ENCODE results near the gene MOSPD3.

The MOSPD3 gene

DNA sequence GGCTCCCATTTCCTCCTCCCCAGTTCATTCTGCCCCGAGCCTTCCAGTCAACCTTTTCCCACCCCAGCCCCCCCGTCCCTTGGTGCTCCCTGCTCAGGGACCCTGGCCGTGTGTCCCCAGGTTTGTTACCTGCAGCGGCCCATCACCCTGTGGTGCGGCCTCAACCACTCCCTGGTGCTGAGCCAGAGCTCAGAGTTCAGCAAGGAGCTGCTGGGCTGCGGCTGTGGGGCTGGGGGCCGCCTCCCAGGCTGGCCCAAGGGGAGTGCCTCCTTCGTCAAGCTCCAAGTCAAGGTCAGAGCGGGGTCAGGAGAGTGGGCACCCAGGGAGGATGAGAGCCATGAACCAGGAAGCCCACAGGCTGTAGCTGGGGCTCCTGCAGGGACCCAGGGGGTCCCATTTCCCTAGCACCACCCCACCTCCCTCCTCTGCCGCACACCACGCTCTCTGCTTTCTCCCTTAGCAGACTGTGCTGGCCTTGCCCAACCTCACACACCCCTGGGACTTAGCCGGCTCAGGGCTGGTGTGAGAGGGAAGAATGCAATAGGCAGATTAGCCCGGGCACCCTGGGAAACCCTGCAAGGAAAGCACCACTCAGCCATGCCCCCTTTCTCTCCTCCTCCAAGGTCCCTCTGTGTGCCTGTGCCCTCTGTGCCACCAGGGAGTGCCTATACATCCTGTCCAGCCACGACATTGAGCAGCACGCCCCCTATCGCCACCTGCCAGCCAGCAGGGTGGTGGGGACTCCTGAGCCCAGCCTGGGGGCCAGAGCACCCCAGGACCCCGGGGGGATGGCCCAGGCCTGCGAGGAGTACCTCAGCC is 12.2 kb upstream of the MOSPD3 start:
- no peak overlapping the region for H3K9ac ChIP-seq (ENCODE audit: low read length)
- no peak overlapping the region for H3K27ac ChIP-seq (ENCODE audit: low read depth, low read length)
- H3K4me1 ChIP-seq (ENCODE audit: control insufficient read depth, insufficient read depth, low read length) = peaks cover 22% of the 10 kb centered on the region
- H3K27me3 ChIP-seq (ENCODE audit: control insufficient read depth, insufficient read depth, low read length) = peaks cover 1% of the 10 kb centered on the region
- H3K36me3 ChIP-seq (ENCODE audit: control insufficient read depth, insufficient read depth, low read length) = peaks cover 13% of the 10 kb centered on the region
- H3K9me3 ChIP-seq (ENCODE audit: control insufficient read depth, insufficient read depth, low read depth, low read length) = no peaks in the 10 kb centered on the region
- no peak overlapping the region for H3K4me3 ChIP-seq (ENCODE audit: low read depth, low read length)

DNA sequence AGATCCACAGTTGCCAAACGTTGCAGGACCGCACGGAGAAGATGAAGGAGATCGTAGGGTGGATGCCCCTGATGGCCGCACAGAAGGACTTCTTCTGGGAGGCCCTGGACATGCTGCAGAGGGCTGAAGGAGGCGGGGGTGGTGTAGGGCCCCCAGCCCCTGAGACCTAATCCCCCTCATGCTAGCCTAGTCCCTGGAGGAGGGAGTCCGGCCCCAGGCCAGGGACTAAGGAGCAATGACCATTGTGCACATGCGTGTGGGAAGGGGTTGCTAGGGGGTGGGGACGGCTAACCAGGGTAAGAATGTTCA is 11.7 kb upstream of the MOSPD3 start:
- H3K36me3 ChIP-seq (ENCODE audit: control insufficient read depth, insufficient read depth, low read length) = peaks cover 13% of the 10 kb centered on the region
- H3K27ac ChIP-seq (ENCODE audit: low read depth, low read length) = no peak overlapping the region
- H3K9ac ChIP-seq (ENCODE audit: low read length) = no peak overlapping the region
- H3K4me3 ChIP-seq (ENCODE audit: low read depth, low read length) = no peak overlapping the region
- peaks cover 22% of the 10 kb centered on the region for H3K4me1 ChIP-seq (ENCODE audit: control insufficient read depth, insufficient read depth, low read length)
- H3K27me3 ChIP-seq (ENCODE audit: control insufficient read depth, insufficient read depth, low read length) = peaks cover 7% of the 10 kb centered on the region
- H3K9me3 ChIP-seq (ENCODE audit: control insufficient read depth, insufficient read depth, low read depth, low read length) = no peaks in the 10 kb centered on the region

DNA sequence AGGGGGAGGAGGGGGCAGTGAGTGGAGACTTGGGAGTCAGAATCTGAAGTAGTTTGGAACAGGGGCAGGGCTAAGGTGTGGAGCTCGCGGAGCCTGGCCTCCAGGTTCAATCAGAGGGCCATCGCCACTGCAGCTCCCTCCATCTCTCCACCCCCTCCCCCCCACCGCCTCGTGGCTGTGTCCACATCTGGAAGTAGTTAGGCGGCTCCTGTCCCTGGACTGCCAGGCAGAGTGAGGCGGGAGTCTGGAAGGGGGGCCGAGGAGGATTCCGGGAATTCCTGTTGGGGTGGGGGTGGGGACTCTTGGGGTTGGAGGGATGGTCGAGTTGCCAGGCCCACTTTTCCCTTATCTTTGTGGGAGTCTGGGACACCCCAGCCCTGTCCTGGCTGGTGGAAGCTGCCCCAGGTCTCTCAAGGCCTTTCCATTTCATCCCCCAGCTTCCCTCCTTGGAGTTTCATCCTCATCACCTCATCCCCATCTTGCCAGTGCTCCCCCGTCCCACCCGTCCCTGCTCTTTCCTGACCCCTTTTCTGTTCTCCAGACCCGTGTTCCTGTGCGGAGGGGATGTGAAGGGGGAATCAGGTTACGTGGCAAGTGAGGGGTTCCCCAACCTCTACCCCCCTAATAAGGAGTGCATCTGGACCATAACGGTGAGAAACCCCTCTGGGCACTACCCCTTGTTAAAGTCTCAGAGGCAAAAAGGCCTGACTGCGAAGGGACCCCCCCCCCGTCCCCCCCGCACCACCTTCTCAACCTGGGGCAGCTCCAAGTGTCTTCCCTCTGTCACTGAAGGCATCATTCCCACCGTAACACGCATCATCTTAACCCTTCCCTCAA is 9.2 kb upstream of the MOSPD3 start:
- H3K27me3 ChIP-seq (ENCODE audit: control insufficient read depth, insufficient read depth, low read length) = peaks cover 14% of the 10 kb centered on the region
- peaks cover 27% of the 10 kb centered on the region for H3K4me1 ChIP-seq (ENCODE audit: control insufficient read depth, insufficient read depth, low read length)
- peaks cover 13% of the 10 kb centered on the region for H3K36me3 ChIP-seq (ENCODE audit: control insufficient read depth, insufficient read depth, low read length)
- peak overlapping the region; percentile 78; the same call in 1 of the 2 replicates for H3K27ac ChIP-seq (ENCODE audit: low read depth, low read length)
- no peaks in the 10 kb centered on the region for H3K9me3 ChIP-seq (ENCODE audit: control insufficient read depth, insufficient read depth, low read depth, low read length)
- peak overlapping the region; percentile 61 for H3K9ac ChIP-seq (ENCODE audit: low read length)
- H3K4me3 ChIP-seq (ENCODE audit: low read depth, low read length) = peak overlapping the region; percentile 83

DNA sequence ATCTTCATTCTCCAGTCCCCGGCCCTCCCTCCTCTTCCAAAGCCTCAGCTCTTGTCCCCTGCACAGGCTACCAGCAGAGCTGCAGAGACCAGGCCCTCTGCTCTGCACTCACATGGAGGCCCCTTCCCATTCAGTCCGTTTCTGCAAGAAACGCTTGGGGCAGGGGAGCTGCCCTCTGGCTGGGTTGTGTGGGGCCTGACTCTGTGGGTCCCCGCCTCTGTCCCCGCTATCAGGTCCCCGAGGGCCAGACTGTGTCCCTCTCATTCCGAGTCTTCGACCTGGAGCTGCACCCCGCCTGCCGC is 8.7 kb upstream of the MOSPD3 start:
- Histone ChIP-seq H3K4me3 (ENCODE audit: low read depth, low read length) (peak overlapping the region; percentile 83), H3K27me3 (ENCODE audit: control insufficient read depth, insufficient read depth, low read length) (peaks cover 14% of the 10 kb centered on the region), H3K9me3 (ENCODE audit: control insufficient read depth, insufficient read depth, low read depth, low read length) (no peaks in the 10 kb centered on the region), H3K9ac (ENCODE audit: low read length) (peak overlapping the region; percentile 61), H3K27ac (ENCODE audit: low read depth, low read length) (peak overlapping the region; percentile 78; the same call in 1 of the 2 replicates), H3K36me3 (ENCODE audit: control insufficient read depth, insufficient read depth, low read length) (peaks cover 11% of the 10 kb centered on the region), H3K4me1 (ENCODE audit: control insufficient read depth, insufficient read depth, low read length) (peaks cover 27% of the 10 kb centered on the region)

DNA sequence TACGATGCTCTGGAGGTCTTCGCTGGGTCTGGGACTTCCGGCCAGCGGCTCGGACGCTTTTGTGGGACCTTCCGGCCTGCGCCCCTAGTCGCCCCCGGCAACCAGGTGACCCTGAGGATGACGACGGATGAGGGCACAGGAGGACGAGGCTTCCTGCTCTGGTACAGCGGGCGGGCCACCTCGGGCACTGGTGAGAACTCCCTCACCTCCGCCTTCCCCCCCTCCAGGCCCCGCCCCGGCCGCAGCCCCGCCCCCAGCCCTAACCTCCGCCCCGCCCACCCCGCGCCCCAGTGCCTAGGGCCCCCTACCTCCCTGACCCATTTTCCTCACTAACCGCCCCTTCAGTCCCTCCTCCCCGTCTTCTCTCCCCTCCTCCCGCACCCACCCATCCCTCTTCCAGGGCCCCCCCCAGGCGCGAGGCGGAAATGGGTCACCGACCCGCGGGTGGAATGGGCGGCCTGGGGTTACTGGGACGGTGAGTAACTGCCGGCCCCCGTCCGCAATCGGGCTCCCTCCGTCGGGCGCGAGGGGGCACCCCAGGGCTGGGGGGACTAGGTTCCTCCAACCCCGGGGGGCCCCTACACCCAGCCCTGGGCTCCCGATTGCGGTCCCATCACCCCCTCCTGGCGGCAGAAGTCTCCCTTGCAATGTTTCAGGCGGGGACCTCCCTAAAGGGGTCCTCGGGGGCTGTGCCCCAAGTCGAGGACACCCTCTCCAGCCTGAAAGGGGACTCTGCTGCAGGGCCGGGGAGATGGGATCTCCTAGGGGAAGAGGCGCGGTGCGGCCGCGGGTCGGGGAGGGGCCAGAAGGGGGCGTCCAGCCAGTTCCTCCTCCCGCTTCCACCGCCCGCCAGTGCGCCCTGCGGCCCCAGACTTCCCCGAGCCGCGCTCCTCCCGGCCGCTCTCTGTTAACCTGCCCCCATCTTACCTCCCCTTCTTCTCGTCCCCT is 8.0 kb upstream of the MOSPD3 start:
- H3K36me3 ChIP-seq (ENCODE audit: control insufficient read depth, insufficient read depth, low read length) = peaks cover 11% of the 10 kb centered on the region
- H3K9ac ChIP-seq (ENCODE audit: low read length) = peak overlapping the region; percentile 61
- H3K27ac ChIP-seq (ENCODE audit: low read depth, low read length) = peak overlapping the region; percentile 78; the same call in 1 of the 2 replicates
- peaks cover 14% of the 10 kb centered on the region for H3K27me3 ChIP-seq (ENCODE audit: control insufficient read depth, insufficient read depth, low read length)
- H3K4me1 ChIP-seq (ENCODE audit: control insufficient read depth, insufficient read depth, low read length) = peaks cover 27% of the 10 kb centered on the region
- no peaks in the 10 kb centered on the region for H3K9me3 ChIP-seq (ENCODE audit: control insufficient read depth, insufficient read depth, low read depth, low read length)
- H3K4me3 ChIP-seq (ENCODE audit: low read depth, low read length) = peak overlapping the region; percentile 83

DNA sequence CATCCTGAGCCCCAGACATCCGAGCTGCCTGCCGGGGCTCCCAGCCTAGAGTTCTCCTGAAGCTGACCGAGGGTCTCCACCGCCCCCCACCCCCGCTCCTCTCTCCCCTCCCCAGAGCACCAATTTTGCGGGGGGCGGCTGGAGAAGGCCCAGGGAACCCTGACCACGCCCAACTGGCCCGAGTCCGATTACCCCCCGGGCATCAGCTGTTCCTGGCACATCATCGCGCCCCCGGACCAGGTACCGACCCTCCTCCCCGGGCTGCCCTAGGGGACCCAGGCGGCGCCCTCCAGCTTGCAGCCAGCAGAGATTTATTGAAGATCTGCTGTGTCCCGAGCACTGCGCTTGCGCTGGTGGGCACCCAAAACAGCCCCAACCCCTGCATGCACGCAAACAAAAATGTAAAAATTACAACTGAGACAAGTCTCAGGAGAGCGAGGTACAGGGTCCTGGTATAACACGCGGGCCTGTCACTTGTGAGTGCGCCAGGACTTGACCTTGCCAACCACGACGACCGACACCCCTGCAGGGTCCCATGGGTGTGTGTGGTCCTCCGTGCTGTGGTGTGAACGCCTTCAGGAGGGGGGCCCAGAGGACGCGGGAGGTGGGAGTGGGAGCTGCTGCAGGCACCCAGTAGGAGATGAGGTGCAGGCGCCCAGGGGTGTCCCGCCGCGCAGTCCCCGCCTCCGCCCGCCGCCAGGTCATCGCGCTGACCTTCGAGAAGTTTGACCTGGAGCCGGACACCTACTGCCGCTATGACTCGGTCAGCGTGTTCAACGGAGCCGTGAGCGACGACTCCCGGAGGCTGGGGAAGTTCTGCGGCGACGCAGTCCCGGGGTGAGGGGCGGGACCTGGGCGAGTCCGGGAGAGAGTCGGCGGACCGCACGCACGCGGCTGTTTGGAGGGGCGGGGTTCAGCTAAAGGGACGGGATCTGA is 7.1 kb upstream of the MOSPD3 start:
- Histone ChIP-seq H3K4me3 (ENCODE audit: low read depth, low read length) (peak overlapping the region; percentile 83), H3K27me3 (ENCODE audit: control insufficient read depth, insufficient read depth, low read length) (peaks cover 14% of the 10 kb centered on the region), H3K9ac (ENCODE audit: low read length) (no peak overlapping the region), H3K9me3 (ENCODE audit: control insufficient read depth, insufficient read depth, low read depth, low read length) (no peaks in the 10 kb centered on the region), H3K4me1 (ENCODE audit: control insufficient read depth, insufficient read depth, low read length) (peaks cover 27% of the 10 kb centered on the region), H3K36me3 (ENCODE audit: control insufficient read depth, insufficient read depth, low read length) (peaks cover 11% of the 10 kb centered on the region), H3K27ac (ENCODE audit: low read depth, low read length) (no peak overlapping the region)

DNA sequence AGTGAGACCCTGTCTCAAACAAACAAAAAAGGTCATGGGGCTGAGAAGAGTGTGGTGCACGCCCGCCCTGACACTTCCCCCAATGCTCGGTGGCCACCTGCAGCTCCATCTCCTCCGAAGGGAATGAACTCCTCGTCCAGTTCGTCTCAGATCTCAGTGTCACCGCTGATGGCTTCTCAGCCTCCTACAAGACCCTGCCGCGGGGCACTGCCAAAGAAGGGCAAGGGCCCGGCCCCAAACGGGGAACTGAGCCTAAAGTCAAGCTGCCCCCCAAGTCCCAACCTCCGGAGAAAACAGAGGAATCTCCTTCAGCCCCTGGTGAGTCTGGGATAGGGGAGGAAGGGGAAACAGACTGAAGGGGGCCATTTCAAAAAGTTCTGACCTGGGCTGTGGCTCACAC is 6.0 kb upstream of the MOSPD3 start:
- H3K27ac ChIP-seq (ENCODE audit: low read depth, low read length) = no peak overlapping the region
- H3K4me1 ChIP-seq (ENCODE audit: control insufficient read depth, insufficient read depth, low read length) = peaks cover 24% of the 10 kb centered on the region
- H3K36me3 ChIP-seq (ENCODE audit: control insufficient read depth, insufficient read depth, low read length) = peaks cover 11% of the 10 kb centered on the region
- peak overlapping the region; percentile 83 for H3K4me3 ChIP-seq (ENCODE audit: low read depth, low read length)
- H3K9me3 ChIP-seq (ENCODE audit: control insufficient read depth, insufficient read depth, low read depth, low read length) = no peaks in the 10 kb centered on the region
- no peak overlapping the region for H3K9ac ChIP-seq (ENCODE audit: low read length)
- H3K27me3 ChIP-seq (ENCODE audit: control insufficient read depth, insufficient read depth, low read length) = peaks cover 14% of the 10 kb centered on the region

DNA sequence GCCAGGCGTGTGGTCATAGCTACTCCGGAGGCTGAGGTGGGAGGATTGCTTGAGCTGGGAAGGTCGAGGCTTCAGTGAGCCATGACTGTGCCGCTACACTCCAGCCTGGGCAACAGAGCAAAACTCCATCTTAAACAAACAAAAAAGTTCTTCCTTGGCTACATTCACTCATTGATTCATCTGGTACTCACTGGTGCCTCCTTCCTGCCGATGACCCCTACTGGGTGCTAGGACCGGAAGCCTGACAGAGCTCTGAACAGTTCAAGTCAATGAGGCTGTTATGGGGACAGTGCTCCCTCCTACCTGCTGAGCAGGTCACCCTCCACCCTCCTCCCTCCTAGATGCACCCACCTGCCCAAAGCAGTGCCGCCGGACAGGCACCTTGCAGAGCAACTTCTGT is 5.2 kb upstream of the MOSPD3 start:
- H3K27ac ChIP-seq (ENCODE audit: low read depth, low read length) = no peak overlapping the region
- peaks cover 14% of the 10 kb centered on the region for H3K27me3 ChIP-seq (ENCODE audit: control insufficient read depth, insufficient read depth, low read length)
- peaks cover 19% of the 10 kb centered on the region for H3K4me1 ChIP-seq (ENCODE audit: control insufficient read depth, insufficient read depth, low read length)
- H3K36me3 ChIP-seq (ENCODE audit: control insufficient read depth, insufficient read depth, low read length) = peaks cover 11% of the 10 kb centered on the region
- H3K9me3 ChIP-seq (ENCODE audit: control insufficient read depth, insufficient read depth, low read depth, low read length) = no peaks in the 10 kb centered on the region
- H3K4me3 ChIP-seq (ENCODE audit: low read depth, low read length) = no peak overlapping the region
- no peak overlapping the region for H3K9ac ChIP-seq (ENCODE audit: low read length)

DNA sequence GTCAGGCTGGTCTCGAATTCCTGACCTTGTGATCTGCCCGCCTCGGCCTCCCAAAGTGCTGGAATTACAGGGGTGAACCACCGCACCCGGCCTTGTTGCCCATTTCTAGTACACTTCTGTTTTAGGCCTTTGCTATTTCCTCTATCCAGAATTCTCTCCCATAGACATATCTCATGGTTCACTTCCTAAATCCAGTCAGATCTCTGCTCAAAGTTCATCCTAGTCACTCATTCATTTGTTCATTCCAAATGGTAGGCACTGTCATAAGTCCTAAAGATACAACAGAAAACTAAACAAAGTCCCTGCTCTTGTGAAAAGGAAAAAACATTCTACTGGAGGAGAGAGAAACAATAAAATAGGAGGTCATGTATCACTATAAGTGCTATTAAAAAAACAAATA is 2.4 kb upstream of the MOSPD3 start:
- Histone ChIP-seq H3K36me3 (ENCODE audit: control insufficient read depth, insufficient read depth, low read length) (peaks cover 11% of the 10 kb centered on the region), H3K4me3 (ENCODE audit: low read depth, low read length) (no peak overlapping the region), H3K9ac (ENCODE audit: low read length) (no peak overlapping the region), H3K4me1 (ENCODE audit: control insufficient read depth, insufficient read depth, low read length) (peaks cover 5% of the 10 kb centered on the region; the same call in 1 of the 2 replicates), H3K27me3 (ENCODE audit: control insufficient read depth, insufficient read depth, low read length) (peaks cover 14% of the 10 kb centered on the region), H3K9me3 (ENCODE audit: control insufficient read depth, insufficient read depth, low read depth, low read length) (no peaks in the 10 kb centered on the region), H3K27ac (ENCODE audit: low read depth, low read length) (no peak overlapping the region)
